ENCODE results near the gene CDT1. TPM values are rescaled to one million over a fixed set of nuclear protein-coding genes. Genes with fewer than 3 reads are reported as not detected.

Gene CDT1
- total RNA-seq, 1 experiment from 2014 or later, result 97.7 TPM

DNA sequence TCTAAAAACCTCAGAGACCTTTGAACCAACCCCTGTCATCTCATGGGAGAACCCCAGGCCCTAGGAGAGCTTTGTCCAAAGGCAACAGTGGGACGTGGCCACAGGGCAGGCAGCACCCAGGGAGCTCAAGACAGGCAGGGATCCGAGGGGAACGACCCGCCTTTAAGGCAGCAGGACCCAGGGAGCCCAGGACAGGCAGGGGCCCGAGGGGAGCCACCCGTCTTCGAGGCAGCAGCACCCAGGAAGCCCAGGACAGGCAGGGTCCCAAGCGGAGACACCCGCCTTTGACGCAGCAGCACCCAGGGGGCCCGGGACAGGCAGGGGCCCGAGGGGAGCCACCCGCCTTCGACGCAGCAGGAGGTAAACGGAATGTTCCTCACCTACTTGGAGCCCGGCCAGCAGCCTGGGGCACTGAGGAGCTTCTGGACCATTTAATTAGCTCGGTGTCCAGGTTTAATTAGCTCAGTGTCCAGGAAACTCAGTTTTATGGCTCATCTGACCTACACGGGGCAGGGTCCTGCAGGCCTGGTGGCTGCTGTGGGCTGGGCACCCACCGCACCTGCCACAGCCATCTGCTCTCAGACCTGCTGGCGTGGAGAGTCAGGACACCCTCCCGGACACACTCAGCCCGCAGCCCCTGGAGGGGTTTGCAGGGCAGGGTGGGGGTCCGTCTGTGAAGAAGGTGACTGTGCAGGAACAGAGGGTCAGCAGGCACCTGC lies 43.0 kb upstream of the CDT1 start:
- Histone ChIP-seq H3K36me3 (ENCODE audit: control insufficient read depth, insufficient read depth, low read length) (no peaks in the 10 kb centered on the region), H3K4me3 (ENCODE audit: low read depth, low read length) (no peak overlapping the region), H3K4me1 (peaks cover 38% of the 10 kb centered on the region), H3K9me3 (no peaks in the 10 kb centered on the region), H3K27me3 (replicated peaks; ENCODE audit: control insufficient read depth, insufficient read depth, low read length) (no peaks in the 10 kb centered on the region)
- Mint-ChIP-seq H3K36me3 (ENCODE audit: insufficient read depth, unreplicated experiment) (peaks cover 50% of the 10 kb centered on the region), H3K4me3 (ENCODE audit: unreplicated experiment) (no peak overlapping the region), H3K27me3 (ENCODE audit: insufficient read depth, unreplicated experiment) (no peaks in the 10 kb centered on the region), H3K9me3 (ENCODE audit: unreplicated experiment) (no peaks in the 10 kb centered on the region), H3K4me1 (ENCODE audit: low read depth, unreplicated experiment) (peaks cover 11% of the 10 kb centered on the region), H3K27ac (ENCODE audit: unreplicated experiment) (no peak overlapping the region)
- DNase-seq, result no peak
- TF ChIP-seq, protein P1, sequence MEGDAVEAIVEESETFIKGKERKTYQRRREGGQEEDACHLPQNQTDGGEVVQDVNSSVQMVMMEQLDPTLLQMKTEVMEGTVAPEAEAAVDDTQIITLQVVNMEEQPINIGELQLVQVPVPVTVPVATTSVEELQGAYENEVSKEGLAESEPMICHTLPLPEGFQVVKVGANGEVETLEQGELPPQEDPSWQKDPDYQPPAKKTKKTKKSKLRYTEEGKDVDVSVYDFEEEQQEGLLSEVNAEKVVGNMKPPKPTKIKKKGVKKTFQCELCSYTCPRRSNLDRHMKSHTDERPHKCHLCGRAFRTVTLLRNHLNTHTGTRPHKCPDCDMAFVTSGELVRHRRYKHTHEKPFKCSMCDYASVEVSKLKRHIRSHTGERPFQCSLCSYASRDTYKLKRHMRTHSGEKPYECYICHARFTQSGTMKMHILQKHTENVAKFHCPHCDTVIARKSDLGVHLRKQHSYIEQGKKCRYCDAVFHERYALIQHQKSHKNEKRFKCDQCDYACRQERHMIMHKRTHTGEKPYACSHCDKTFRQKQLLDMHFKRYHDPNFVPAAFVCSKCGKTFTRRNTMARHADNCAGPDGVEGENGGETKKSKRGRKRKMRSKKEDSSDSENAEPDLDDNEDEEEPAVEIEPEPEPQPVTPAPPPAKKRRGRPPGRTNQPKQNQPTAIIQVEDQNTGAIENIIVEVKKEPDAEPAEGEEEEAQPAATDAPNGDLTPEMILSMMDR (IDR thresholded peaks at IDR 0.05; ENCODE audit: insufficient read depth in 1 of 2, low read depth in 1 of 2, low read length in 1 of 2, severe bottlenecking in 1 of 2, unreplicated experiment in 1 of 2), result no peak
- intact Hi-C loops (cut with micrococcal nuclease; ENCODE audit: unreplicated experiment), result no loop called here
- POLR2A ChIA-PET, result interaction anchor here (0.5 kb wide), 1 partner anchor 9 kb away, joined by 3 read pairs; no protein-coding TSS in a partner anchor
- BruUV-seq (replicated peaks), result no TSS peak
- CTCF ChIA-PET, result interaction anchor here (4.7 kb wide), 1 partner anchor 24 kb away, joined by 30 read pairs; no protein-coding TSS in a partner anchor

DNA sequence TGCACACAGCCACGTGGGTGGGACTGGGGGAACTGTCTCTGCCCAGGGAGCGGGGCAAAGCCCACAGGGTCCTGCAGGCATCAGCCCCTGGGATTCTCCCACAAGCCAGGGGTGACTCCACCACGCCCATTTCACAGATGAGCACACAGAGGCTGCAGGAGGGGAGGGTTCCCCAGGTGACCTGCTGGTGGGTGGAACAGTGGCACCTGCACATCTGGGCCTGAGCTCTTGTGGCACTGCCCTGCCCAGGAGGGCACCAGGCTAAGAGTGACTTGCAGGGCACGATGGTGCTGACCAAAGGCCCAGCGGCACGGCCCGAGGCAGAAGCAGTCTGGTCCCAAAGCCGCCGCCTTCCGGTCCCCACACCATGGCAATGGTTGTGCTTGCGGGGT lies 42.5 kb upstream of the CDT1 start:
- Mint-ChIP-seq H3K4me1 (ENCODE audit: low read depth, unreplicated experiment) (peaks cover 11% of the 10 kb centered on the region), H3K9me3 (ENCODE audit: unreplicated experiment) (no peaks in the 10 kb centered on the region), H3K27ac (ENCODE audit: unreplicated experiment) (no peak overlapping the region), H3K4me3 (ENCODE audit: unreplicated experiment) (no peak overlapping the region), H3K27me3 (ENCODE audit: insufficient read depth, unreplicated experiment) (no peaks in the 10 kb centered on the region), H3K36me3 (ENCODE audit: insufficient read depth, unreplicated experiment) (peaks cover 54% of the 10 kb centered on the region)
- peaks cover 44% of the 10 kb centered on the region for H3K4me1 ChIP-seq
- ChIA-PET POLR2A (interaction anchor here (0.5 kb wide), 1 partner anchor 9 kb away, joined by 3 read pairs; no protein-coding TSS in a partner anchor), CTCF (interaction anchor here (4.7 kb wide), 1 partner anchor 24 kb away, joined by 30 read pairs; no protein-coding TSS in a partner anchor)
- no peaks in the 10 kb centered on the region for H3K27me3 ChIP-seq (replicated peaks; ENCODE audit: control insufficient read depth, insufficient read depth, low read length)
- TF ChIP-seq, protein P1 (IDR thresholded peaks at IDR 0.05; ENCODE audit: insufficient read depth in 1 of 2, low read depth in 1 of 2, low read length in 1 of 2, severe bottlenecking in 1 of 2, unreplicated experiment in 1 of 2), result no peak
- no TSS peak for BruUV-seq (replicated peaks)
- no peaks in the 10 kb centered on the region for H3K9me3 ChIP-seq
- intact Hi-C loops (cut with micrococcal nuclease; ENCODE audit: unreplicated experiment), result no loop called here
- no peak for DNase-seq
- no peaks in the 10 kb centered on the region for H3K36me3 ChIP-seq (ENCODE audit: control insufficient read depth, insufficient read depth, low read length)
- no peak overlapping the region for H3K4me3 ChIP-seq (ENCODE audit: low read depth, low read length)

DNA sequence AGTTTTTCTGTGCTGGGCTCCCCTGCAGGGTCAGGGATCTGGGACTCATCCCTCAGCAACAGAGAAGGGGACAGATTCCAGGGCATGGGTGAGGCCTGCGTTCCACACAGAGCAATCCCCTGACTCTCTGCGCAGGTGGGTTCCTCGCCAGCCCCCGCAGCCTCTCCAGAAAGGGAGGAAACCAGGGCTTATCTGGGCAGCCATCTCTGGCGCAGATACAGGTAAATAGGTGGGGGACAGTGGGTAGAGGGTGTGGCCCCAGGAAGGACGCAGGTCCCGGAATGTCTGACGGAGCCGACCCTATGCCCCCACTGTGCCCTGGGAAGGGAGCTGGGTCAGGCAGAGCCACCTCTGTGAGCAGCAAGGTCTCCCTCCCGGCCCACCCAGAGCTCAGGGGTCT lies 41.8 kb upstream of the CDT1 start:
- no peak for DNase-seq
- POLR2A ChIA-PET, result no interaction called here
- peaks cover 56% of the 10 kb centered on the region for H3K36me3 Mint-ChIP-seq (ENCODE audit: insufficient read depth, unreplicated experiment)
- Histone ChIP-seq H3K4me1 (peaks cover 48% of the 10 kb centered on the region), H3K36me3 (ENCODE audit: control insufficient read depth, insufficient read depth, low read length) (no peaks in the 10 kb centered on the region), H3K27me3 (replicated peaks; ENCODE audit: control insufficient read depth, insufficient read depth, low read length) (no peaks in the 10 kb centered on the region), H3K4me3 (ENCODE audit: low read depth, low read length) (no peak overlapping the region), H3K9me3 (no peaks in the 10 kb centered on the region)
- no peak overlapping the region for H3K4me3 Mint-ChIP-seq (ENCODE audit: unreplicated experiment)
- CTCF ChIA-PET, result interaction anchor here (4.7 kb wide), 1 partner anchor 25 kb away, joined by 30 read pairs; no protein-coding TSS in a partner anchor
- H3K4me1 Mint-ChIP-seq (ENCODE audit: low read depth, unreplicated experiment), result peaks cover 13% of the 10 kb centered on the region
- H3K27ac Mint-ChIP-seq (ENCODE audit: unreplicated experiment), result no peak overlapping the region
- no peaks in the 10 kb centered on the region for H3K9me3 Mint-ChIP-seq (ENCODE audit: unreplicated experiment)
- intact Hi-C loops (cut with micrococcal nuclease; ENCODE audit: unreplicated experiment), result loop anchor here (2.0 kb wide), 1 partner anchor 19 kb away; no protein-coding TSS in a partner anchor
- TF ChIP-seq, protein P1 (IDR thresholded peaks at IDR 0.05; ENCODE audit: insufficient read depth in 1 of 2, low read depth in 1 of 2, low read length in 1 of 2, severe bottlenecking in 1 of 2, unreplicated experiment in 1 of 2), result no peak
- no peaks in the 10 kb centered on the region for H3K27me3 Mint-ChIP-seq (ENCODE audit: insufficient read depth, unreplicated experiment)
- no TSS peak for BruUV-seq (replicated peaks)
